ENCODE measurements around the gene FLRT2.

Gene FLRT2

DNA sequence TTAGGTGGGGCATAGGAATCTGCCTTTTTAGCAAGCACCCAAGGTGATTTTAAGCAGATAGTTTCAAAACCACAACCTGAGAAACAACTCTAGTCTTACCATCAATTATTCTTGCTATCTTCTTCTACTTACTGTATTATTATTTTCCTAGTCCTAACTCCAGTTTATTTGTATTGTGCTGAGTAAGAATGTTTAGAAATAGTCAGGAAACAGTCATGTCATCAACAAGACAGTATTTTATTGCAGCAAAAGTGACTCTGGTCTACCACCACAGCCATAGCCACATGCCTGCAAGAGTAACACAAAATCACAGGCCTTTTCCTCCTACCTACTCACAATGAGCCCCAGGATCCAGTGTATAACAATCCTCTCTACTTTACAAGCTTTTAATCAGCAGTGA is 46.3 kb upstream of the FLRT2 start:
- TF ChIP-seq TEAD4 (IDR thresholded peaks at IDR 0.05) (no peak), EGR1 (IDR thresholded peaks at IDR 0.05) (no peak), FOXM1 (IDR thresholded peaks at IDR 0.05; ENCODE audit: borderline replicate concordance, low read depth) (no peak), TAF1 (IDR thresholded peaks at IDR 0.05; ENCODE audit: low read depth) (no peak), YY1 (IDR thresholded peaks at IDR 0.05; ENCODE audit: low read depth) (no peak), NFIC (IDR thresholded peaks at IDR 0.05) (no peak), TCF12 (IDR thresholded peaks at IDR 0.05; ENCODE audit: low read depth) (no peak), EP300 (IDR thresholded peaks at IDR 0.05; ENCODE audit: borderline replicate concordance) (no peak), CEBPB (IDR thresholded peaks at IDR 0.05) (no peak)
- TF ChIP-seq, protein P1, sequence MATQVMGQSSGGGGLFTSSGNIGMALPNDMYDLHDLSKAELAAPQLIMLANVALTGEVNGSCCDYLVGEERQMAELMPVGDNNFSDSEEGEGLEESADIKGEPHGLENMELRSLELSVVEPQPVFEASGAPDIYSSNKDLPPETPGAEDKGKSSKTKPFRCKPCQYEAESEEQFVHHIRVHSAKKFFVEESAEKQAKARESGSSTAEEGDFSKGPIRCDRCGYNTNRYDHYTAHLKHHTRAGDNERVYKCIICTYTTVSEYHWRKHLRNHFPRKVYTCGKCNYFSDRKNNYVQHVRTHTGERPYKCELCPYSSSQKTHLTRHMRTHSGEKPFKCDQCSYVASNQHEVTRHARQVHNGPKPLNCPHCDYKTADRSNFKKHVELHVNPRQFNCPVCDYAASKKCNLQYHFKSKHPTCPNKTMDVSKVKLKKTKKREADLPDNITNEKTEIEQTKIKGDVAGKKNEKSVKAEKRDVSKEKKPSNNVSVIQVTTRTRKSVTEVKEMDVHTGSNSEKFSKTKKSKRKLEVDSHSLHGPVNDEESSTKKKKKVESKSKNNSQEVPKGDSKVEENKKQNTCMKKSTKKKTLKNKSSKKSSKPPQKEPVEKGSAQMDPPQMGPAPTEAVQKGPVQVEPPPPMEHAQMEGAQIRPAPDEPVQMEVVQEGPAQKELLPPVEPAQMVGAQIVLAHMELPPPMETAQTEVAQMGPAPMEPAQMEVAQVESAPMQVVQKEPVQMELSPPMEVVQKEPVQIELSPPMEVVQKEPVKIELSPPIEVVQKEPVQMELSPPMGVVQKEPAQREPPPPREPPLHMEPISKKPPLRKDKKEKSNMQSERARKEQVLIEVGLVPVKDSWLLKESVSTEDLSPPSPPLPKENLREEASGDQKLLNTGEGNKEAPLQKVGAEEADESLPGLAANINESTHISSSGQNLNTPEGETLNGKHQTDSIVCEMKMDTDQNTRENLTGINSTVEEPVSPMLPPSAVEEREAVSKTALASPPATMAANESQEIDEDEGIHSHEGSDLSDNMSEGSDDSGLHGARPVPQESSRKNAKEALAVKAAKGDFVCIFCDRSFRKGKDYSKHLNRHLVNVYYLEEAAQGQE (IDR thresholded peaks at IDR 0.05; ENCODE audit: low read depth), result no peak
- TF ChIP-seq, protein P2, sequence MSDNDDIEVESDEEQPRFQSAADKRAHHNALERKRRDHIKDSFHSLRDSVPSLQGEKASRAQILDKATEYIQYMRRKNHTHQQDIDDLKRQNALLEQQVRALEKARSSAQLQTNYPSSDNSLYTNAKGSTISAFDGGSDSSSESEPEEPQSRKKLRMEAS (IDR thresholded peaks at IDR 0.05), result no peak
- TF ChIP-seq, protein P3, sequence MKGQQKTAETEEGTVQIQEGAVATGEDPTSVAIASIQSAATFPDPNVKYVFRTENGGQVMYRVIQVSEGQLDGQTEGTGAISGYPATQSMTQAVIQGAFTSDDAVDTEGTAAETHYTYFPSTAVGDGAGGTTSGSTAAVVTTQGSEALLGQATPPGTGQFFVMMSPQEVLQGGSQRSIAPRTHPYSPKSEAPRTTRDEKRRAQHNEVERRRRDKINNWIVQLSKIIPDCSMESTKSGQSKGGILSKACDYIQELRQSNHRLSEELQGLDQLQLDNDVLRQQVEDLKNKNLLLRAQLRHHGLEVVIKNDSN (IDR thresholded peaks at IDR 0.05), result no peak

DNA sequence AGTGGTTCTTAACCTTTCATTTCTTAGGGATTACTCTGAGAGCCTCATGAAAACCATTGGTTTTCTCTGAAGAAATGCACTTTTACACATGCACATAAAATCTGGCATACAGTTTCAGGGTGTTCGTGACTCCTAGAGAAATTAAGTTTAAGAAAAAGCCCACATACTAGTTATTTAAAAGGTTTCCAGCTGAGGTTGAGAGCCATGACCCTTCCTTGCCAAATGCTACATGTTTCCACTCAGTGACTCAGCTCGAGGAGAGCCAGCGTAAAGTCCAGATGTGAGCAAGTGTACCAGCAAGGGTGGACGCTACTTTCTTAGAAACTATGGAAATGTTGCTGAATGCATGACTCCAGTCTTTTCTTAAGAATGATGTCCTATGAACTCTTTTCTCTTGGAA is 42.7 kb upstream of the FLRT2 start:
- no peak for TF ChIP-seq TCF12 (IDR thresholded peaks at IDR 0.05; ENCODE audit: low read depth)

DNA sequence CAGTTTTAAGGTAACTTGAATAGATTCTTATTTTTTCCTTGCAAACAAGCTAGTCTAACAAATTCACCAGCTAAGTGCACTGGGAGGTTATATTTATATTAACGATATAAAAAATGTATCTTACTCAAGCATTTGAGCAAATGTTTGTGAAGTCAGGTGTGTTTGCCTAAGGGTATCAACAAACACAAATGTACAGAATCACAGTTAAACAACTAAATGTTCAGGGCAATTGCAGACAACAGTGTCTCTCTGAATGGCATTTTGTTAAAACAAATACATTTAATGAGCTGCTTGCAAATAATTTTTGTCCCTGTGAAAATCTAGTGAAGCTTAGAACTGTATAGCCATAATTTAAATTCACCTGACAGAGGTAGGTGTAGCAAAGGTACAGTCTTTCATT is 28.2 kb upstream of the FLRT2 start:
- TF ChIP-seq EGR1 (IDR thresholded peaks at IDR 0.05), result no peak
- TF ChIP-seq, protein P2 (IDR thresholded peaks at IDR 0.05), result no peak
- TF ChIP-seq, protein P1 (IDR thresholded peaks at IDR 0.05; ENCODE audit: low read depth), result no peak
- TF ChIP-seq, protein P3 (IDR thresholded peaks at IDR 0.05), result no peak
- no peak for TF ChIP-seq EP300 (IDR thresholded peaks at IDR 0.05; ENCODE audit: borderline replicate concordance)
- no peak for TF ChIP-seq RAD21 (IDR thresholded peaks at IDR 0.05; ENCODE audit: low read depth)
- no peak for TF ChIP-seq YY1 (IDR thresholded peaks at IDR 0.05; ENCODE audit: low read depth)
- no peak for TF ChIP-seq CREB1 (IDR thresholded peaks at IDR 0.05; ENCODE audit: low read depth)
- TF ChIP-seq ZBTB7A (IDR thresholded peaks at IDR 0.05; ENCODE audit: low read depth), result no peak
- TF ChIP-seq FOXM1 (IDR thresholded peaks at IDR 0.05; ENCODE audit: borderline replicate concordance, low read depth), result no peak
- TF ChIP-seq NFIC (IDR thresholded peaks at IDR 0.05), result no peak
- no peak for TF ChIP-seq TEAD4 (IDR thresholded peaks at IDR 0.05)
- TF ChIP-seq CEBPB (IDR thresholded peaks at IDR 0.05), result no peak
- TF ChIP-seq TCF12 (IDR thresholded peaks at IDR 0.05; ENCODE audit: low read depth), result no peak
- TF ChIP-seq TAF1 (IDR thresholded peaks at IDR 0.05; ENCODE audit: low read depth), result no peak

DNA sequence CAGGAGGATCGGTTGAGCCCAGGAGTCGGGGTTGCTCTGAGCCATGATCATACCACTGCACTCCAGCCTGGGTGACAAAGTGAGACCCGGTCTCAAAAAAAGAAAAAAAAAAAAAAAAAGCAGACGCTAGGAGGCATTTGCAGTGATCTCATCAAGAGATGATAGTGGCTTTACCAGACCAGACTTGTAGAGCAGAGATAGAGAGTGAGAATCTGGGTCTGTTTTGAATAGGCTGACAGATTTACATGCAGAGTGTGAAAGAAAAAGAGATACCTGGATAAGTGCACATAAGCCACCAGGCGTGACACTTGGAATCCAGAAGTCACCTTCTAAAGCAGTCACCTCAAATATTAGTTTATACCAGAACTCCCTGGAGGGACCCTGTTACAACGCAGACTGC is 21.1 kb upstream of the FLRT2 start:
- TF ChIP-seq TEAD4 (IDR thresholded peaks at IDR 0.05), result no peak
- TF ChIP-seq EP300 (IDR thresholded peaks at IDR 0.05; ENCODE audit: borderline replicate concordance), result no peak
- no peak for TF ChIP-seq YY1 (IDR thresholded peaks at IDR 0.05; ENCODE audit: low read depth)
- no peak for TF ChIP-seq CEBPB (IDR thresholded peaks at IDR 0.05)
- no peak for TF ChIP-seq CREB1 (IDR thresholded peaks at IDR 0.05; ENCODE audit: low read depth)
- TF ChIP-seq, protein P1 (IDR thresholded peaks at IDR 0.05; ENCODE audit: low read depth), result no peak
- TF ChIP-seq NFIC (IDR thresholded peaks at IDR 0.05), result no peak
- no peak for TF ChIP-seq TAF1 (IDR thresholded peaks at IDR 0.05; ENCODE audit: low read depth)
- TF ChIP-seq FOXM1 (IDR thresholded peaks at IDR 0.05; ENCODE audit: borderline replicate concordance, low read depth), result no peak
- TF ChIP-seq, protein P3 (IDR thresholded peaks at IDR 0.05), result no peak
- no peak for TF ChIP-seq RAD21 (IDR thresholded peaks at IDR 0.05; ENCODE audit: low read depth)
- TF ChIP-seq, protein P2 (IDR thresholded peaks at IDR 0.05), result no peak
- TF ChIP-seq EGR1 (IDR thresholded peaks at IDR 0.05), result no peak
- no peak for TF ChIP-seq ZBTB7A (IDR thresholded peaks at IDR 0.05; ENCODE audit: low read depth)

Measured in Ishikawa (cell line).